Measurements from ENCODE around the gene TMEM161B.

- TF ChIP-seq CTCF (IDR thresholded peaks at IDR 0.05) (no peak), POLR2AphosphoS5 (IDR thresholded peaks at IDR 0.05) (no peak), EP300 (IDR thresholded peaks at IDR 0.05) (no peak)
These were observed 35.7 kb upstream of the TMEM161B start for GRCh38 chr5:88304356-88304755.
